ENCODE data around the gene KIF17.

GRCh38 chr1:20723537-20724363 lies 5.9 kb upstream of the KIF17 start:
- no peak for TF ChIP-seq CTCF (conservative IDR thresholded peaks at IDR 0.05)
- no peak for TF ChIP-seq ZFX (IDR thresholded peaks at IDR 0.05)
